NCI-H2196 (cell line): ENCODE results near the gene EPHB1.

ENCODE experiments used
- DNase-seq: peaks from one replicate; lab custom pipeline; 2025; ENCODE audit not compliant: unreplicated experiment; lab: John Stamatoyannopoulos, UW

The EPHB1 gene

GRCh38 chr3:134904776-134905646 lies 110.0 kb downstream of the EPHB1 start:
- no peak for DNase-seq

GRCh38 chr3:134905647-134905935 lies 110.5 kb downstream of the EPHB1 start:
- DNase-seq = no peak

GRCh38 chr3:134908271-134908670 lies 113.2 kb downstream of the EPHB1 start:
- DNase-seq = no peak

GRCh38 chr3:134910026-134910425 lies 115.0 kb downstream of the EPHB1 start:
- no peak for DNase-seq

DNA sequence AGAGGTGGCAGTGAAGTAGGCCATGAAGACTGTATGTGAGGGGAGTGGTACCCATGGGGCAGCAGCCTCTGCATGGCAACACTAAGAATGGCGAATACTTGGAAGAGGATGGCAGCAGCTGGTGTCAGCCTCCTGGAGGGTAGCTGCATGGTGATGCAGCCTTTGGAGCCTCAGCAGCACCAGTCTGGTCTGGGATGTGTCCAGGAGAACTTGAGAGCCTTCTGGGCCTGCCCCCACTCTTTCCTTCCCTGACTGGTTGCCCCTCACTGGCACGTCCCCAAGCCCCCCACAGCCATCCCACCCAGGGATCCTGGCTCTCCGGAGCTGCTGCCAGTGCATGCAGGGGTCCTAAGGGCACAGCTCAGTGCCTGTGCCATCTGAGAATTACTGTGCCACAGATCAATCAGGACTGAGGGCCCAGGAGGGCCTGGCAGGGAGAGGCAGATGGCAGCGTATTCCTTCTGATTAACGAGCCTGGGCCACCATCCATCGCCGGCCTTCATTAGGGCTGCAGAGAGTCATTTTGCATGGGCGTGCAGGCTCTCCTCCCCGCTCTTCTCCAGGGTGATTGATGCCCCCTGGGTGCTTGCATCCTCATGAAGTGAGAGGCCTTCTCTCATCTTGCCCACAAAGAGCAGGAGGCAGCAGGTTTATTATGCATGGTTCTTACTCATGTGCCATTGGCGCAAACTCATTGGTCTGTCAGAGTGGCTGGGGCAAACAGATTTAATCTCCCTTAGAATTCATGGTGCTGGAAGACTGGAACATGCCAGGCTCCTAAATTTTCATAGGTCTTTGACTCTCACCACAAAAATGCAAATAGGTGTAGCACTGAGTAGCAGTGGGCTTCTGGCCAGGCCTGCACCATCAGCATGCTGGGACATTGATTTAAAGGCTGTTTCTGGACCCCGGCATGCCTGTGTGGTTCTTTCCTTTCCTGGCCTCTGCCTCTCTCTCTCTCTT lies 116.8 kb downstream of the EPHB1 start:
- DNase-seq = no peak

DNA sequence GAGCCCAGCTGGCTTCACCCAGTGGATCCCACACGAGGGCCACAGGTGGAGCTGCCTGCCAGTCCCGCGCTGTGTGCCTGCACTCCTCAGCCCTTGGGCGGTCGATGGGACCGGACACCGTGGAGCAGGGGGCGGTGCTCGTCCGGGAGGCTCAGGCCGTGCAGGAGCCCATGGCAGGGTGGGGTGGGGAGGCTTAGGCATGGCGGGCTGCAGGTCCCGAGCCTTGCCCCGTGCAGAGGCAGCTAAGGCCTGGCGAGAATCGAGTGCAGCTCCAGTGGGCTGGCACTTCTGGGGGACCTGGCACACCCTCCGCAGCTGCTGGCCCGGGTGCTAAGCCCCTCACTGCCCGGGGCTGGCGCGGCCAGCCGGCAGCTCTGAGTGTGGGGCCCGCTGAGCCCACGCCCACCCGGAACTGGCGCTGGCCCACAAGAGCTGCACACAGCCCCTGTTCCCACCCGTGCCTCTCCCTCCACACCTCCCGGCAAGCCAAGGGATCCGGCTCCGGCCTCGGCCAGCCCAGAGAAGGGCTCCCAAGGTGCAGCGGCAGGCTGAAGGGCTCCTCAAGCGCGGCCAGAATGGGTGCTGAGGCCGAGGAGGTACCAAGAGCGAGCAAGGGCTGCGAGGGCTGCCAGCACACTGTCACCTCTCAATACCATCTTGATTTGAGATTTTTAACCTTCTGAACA lies 121.4 kb downstream of the EPHB1 start:
- no peak for DNase-seq

DNA sequence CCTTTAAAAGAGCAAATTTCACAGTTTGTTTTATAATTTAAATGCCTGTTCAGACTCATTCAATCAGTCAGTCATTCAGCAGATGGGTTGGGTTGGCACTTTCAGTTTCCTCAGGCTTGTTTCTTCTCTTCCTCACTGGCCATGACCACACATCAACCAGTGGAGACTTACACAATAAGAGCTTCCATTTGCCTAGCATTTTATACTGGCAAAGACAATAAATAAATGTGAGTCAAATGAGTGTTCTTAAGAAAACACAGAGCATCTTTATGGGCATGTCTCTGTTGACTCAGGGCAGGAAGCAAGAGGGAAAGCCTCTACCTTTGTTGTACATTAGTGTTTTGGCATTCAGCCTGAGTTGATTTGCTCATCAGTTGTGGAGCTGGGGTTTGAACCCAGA lies 122.6 kb downstream of the EPHB1 start:
- no peak for DNase-seq

- no peak for DNase-seq
Measured at GRCh38 chr3:134918441-134918840, 123.4 kb downstream of the EPHB1 start.

- DNase-seq = no peak
Measured at GRCh38 chr3:134922101-134922500, 127.0 kb downstream of the EPHB1 start.

GRCh38 chr3:134922866-134923265 lies 127.8 kb downstream of the EPHB1 start:
- no peak for DNase-seq

DNA sequence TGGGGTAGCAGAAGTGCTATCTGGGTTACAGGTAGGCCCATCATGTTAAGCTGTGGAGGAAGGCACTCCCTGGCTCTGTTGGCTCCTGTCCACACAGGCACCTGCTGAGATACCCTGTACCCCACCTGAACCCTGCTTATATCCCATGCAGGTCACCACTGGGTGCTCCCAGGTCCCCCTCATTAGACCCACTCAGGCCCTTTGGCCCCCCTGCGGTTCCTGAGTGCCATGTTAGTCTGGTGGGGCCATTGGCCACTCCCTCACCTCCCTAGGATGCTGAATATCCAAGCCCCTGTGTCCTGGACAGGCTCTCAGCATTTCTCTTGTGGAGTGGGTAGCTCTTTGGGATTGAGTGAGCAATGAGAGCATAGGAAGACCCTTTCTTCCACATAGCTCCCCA lies 128.2 kb downstream of the EPHB1 start:
- DNase-seq = no peak

DNA sequence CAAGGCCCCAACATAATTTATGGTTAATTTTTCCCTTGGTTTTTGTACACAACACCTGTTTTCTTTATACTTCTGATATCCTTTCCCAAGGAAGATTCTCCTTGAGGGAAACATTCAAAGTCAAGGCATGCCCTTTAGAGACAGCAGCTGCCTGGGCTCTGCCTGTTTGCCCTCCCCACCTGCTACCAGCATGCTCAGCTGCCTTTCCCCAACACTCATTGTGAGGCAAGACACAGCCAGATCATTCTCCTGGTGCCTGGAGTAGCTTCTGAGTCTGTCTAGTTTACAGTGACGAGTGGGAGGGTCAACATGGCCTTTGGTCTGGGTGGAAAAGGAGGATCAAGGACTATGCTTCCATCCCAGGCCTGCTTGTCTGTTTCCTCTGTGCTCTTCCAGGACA lies 132.5 kb downstream of the EPHB1 start:
- DNase-seq = no peak

DNA sequence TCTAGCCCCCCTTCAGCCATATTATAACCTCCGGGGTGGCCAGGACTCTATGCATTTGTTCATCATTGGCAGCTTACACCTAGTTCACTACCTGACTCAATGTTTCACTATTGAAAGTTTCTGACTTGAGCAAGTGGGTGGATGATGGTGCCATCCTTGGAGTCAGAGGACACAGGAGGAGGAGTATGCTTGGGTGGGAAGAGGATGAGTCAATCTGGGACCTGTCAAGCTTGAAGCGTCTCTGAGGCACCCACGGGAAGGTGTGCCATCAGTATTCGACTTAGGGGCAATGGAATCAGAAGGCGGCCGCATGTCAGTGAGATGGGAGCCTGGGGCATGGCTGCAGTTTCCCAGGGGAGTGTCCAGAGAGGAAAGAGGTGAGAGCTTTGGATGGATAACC lies 133.3 kb downstream of the EPHB1 start:
- no peak for DNase-seq

DNA sequence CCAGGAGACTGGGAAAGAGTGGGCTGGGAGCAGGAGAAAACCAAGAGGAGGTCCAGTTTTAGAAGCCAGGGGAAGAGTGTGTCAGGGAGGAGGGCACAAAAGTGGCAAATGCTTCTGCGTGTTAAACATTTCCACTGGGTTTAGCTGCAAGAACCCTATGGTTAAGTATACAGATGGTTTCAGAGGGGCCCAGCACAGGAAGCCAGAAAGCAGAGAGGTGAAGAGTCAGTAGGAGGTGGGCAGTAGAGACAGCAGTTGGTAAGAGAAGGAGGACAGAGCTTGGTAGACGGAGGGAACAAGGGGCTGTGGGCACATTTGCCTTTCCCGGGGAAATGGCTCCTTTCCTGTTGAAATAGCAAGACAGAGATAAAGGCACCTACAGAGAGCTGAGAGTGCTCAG lies 133.8 kb downstream of the EPHB1 start:
- DNase-seq = no peak

DNA sequence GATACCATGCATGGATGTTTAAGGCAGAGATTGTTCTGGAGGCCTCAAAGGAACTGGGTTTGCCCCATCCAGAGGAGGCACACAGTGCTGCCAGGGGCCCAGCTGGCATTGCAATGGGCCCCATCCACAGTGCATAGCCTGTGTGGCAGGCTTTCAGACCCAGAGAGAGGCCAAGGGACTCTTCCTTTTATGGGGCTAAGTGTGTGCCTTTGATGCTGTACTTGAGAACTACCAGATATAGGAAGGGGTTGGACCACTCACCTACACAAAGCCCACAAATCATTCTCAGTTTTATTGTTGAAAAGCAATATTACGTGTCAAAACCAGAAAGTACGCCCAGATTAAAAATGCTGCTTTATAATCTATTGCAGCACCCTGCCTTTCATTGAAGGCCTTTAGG lies 134.9 kb downstream of the EPHB1 start:
- DNase-seq = no peak

- no peak for DNase-seq
Measured at GRCh38 chr3:134931045-134931785, 136.2 kb downstream of the EPHB1 start.

GRCh38 chr3:134932035-134932434 lies 137.0 kb downstream of the EPHB1 start:
- no peak for DNase-seq

DNA sequence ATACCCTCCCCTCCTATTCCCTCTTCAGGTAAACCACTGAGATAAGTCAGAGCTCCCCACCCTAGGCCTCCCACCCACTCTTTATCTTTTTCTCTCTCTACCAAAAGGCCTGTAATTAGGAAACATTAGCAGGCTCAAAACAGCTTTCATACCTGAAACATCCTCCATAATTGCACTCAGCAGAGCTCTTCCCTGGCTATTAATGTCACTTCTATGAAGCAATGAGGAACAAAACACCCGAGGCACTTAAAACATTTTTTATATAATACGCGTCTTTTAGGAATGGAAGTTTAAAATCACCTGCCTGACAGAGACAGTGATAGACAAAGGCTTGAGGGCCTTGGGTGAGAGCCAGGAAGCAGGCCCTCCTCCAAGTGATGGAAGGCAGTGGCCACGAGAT lies 138.9 kb downstream of the EPHB1 start:
- no peak for DNase-seq

DNA sequence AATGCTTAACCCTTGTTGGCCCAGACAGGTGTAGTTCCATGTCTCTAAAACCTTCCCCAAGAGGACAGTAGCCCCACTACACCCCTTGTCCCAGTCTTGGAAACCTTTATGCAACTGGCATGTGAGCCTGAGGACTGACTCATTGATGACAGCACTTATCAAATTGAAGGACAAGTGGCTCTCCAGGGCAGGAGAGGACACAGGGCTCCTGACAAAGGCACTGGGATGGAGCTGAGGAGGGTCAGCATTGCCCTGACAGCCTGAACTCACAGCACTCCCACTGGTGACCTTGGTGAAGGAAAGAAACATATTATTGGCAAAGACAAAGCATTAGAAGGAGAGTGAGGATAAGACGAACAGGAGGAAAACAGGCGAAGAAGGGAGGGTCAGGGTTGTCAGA lies 139.9 kb downstream of the EPHB1 start:
- DNase-seq = no peak

DNA sequence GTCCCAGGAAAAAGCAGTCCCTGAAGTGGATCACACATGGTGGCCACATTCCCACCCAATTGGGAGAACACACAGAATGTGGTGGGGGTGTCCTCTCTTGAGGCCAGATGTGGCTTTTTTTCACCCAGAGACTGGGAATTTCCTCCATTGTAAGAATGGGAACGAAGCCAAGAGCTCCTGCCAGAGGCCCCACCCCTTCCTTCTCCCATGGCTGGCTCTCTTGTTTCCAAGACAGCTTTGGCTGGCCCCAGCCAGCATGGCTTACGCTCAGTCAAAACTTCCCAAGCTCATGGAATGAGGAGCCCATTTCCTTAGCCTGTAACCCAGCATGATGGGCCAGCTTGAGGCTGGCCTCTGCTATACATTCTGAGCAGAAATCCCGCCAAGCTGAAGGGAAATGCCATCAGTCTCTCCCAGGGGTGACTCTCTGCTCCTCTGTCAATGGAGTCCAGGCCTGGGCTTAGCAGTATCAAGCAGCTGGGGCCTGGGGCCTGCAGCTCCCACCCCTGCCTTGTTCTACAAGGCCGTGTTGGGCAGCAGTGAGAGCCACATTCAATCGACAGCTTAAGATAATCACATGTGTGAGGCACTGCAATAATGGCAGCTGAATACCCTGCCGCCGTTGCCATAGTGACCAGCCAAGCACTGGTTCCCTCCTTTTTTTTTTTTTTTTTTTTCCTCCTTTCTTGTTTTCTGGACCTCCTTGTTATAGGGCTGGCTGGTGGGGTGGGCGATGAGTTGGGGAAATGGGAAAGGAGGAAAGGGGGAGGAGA lies 142.4 kb downstream of the EPHB1 start:
- peak; percentile 33 for DNase-seq
